Gastroesophageal sphincter (tissue), 3 donors: ENCODE results near the gene DUOX1.

Source experiments
- EP300 ChIP-seq: sonication (generic); formaldehyde crosslinking; IDR thresholded peaks from one replicate; pipeline ENCODE4 v1.6.1; 2017; ENCODE audit warnings: antibody characterized with exemption, mild to moderate bottlenecking
- POLR2A ChIP-seq, 2 donors: fragments of 450-650 bp; IDR thresholded peaks; one replicate each; pipeline ENCODE4 v1.6.1; 2017; ENCODE audit warnings: antibody characterized with exemption in 2 of 2, mild to moderate bottlenecking in 2 of 2, moderate library complexity in 1 of 2
- TF ChIP-seq, protein P1 (sequence below), 4 experiments: fragments of 200-600 bp in 2 of 4; fragments of 450-650 bp in 2 of 4; sonication (generic) in 1 of 4; IDR thresholded peaks; one replicate each; pipeline ENCODE4 v1.5.1; 2017 to 2019; ENCODE audit warnings: antibody characterized with exemption in 4 of 4, mild to moderate bottlenecking in 2 of 4, moderate library complexity in 2 of 4

DNA sequence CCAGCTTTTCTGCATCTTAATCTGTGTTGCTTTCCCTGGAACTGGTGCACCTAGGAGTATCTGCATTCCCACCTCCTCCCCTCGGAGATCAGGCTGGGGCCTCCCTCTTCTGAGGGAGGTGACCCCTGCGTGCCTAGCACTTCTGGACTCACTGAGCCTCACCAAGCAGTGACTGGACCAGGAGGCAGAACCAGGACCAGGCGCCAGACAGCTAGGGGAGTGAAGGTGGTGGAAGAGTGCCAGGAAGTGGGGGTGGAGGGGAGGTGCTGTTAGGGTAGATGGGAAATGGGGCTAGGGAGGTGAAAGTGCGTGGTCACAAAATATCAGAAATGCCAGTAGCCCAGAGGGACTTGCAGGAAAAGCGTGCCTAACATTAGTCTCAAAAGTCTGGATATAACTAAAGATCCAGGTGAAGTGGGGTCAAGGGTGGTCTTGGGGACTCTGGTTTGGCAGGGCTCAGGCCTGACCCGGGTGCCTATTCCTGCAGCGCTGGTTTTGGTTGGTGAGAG is 14.4 kb upstream of the DUOX1 start:
- TF ChIP-seq, protein P1, sequence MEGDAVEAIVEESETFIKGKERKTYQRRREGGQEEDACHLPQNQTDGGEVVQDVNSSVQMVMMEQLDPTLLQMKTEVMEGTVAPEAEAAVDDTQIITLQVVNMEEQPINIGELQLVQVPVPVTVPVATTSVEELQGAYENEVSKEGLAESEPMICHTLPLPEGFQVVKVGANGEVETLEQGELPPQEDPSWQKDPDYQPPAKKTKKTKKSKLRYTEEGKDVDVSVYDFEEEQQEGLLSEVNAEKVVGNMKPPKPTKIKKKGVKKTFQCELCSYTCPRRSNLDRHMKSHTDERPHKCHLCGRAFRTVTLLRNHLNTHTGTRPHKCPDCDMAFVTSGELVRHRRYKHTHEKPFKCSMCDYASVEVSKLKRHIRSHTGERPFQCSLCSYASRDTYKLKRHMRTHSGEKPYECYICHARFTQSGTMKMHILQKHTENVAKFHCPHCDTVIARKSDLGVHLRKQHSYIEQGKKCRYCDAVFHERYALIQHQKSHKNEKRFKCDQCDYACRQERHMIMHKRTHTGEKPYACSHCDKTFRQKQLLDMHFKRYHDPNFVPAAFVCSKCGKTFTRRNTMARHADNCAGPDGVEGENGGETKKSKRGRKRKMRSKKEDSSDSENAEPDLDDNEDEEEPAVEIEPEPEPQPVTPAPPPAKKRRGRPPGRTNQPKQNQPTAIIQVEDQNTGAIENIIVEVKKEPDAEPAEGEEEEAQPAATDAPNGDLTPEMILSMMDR (IDR thresholded peaks at IDR 0.05) = no peak
- TF ChIP-seq EP300 (no peak), POLR2A (IDR thresholded peaks at IDR 0.05) (no peak)
